H1 (cell line): ENCODE measurements around the gene FKBP8. TPM values are rescaled to one million over a fixed set of nuclear protein-coding genes. Genes with fewer than 3 reads are reported as not detected.
A peak's percentile ranks its signal among the peaks of the same experiment; 100 is the strongest.

Experiments
- CTCF ChIA-PET: fragments of 300-600 bp; sonication (Branson Sonifier 250); formaldehyde crosslinking; loops from one replicate; lab custom pipeline; 2021; ENCODE audit not compliant: partially characterized antibody; lab: Charles Lee
- POLR2A ChIA-PET: fragments of 300-600 bp; sonication (Branson Sonifier 250); formaldehyde crosslinking; loops from one replicate; lab custom pipeline; 2021; ENCODE audit warnings: inconsistent platforms; ENCODE audit not compliant: partially characterized antibody; lab: Charles Lee
- DNase-seq, 2 experiments: peaks; one replicate each; pipeline versions ENCODE4 v3.0.0 to v3.0.0-alpha.2; 2010 to 2022; ENCODE audit warnings: low spot score in 2 of 2, low read depth in 1 of 2, mixed read lengths in 1 of 2
- FAIRE-seq: peaks from 2 replicates; lab custom pipeline; 2011; peaks lifted over from hg19 to GRCh38; lab: Jason Lieb, UNC
- H2AFZ ChIP-seq: 2 replicates; pipeline ENCODE4 v1.8.1; 2012; ENCODE audit warnings: low read length, inconsistent platforms
- H2AK5ac ChIP-seq: 2 replicates; pipeline ENCODE4 v1.6.1; 2013; ENCODE audit warnings: low read depth, low read length
- H2BK120ac ChIP-seq: replicated peaks from 2 replicates; pipeline ENCODE3; 2013; ENCODE audit warnings: low read depth, low read length, inconsistent platforms
- H2BK12ac ChIP-seq: 2 replicates; pipeline ENCODE4 v1.6.1; 2013; ENCODE audit warnings: low read depth, low read length
- H2BK15ac ChIP-seq: 2 replicates; pipeline ENCODE4 v1.6.1; 2013; ENCODE audit warnings: low read length
- H2BK20ac ChIP-seq: 2 replicates; pipeline ENCODE4 v1.6.1; 2013; ENCODE audit warnings: low read length
- H2BK5ac ChIP-seq: 2 replicates; pipeline ENCODE4 v1.6.1; 2013; ENCODE audit warnings: low read depth, low read length
- H3K14ac ChIP-seq: 2 replicates; pipeline ENCODE4 v1.6.1; 2013; ENCODE audit warnings: inconsistent platforms; ENCODE audit not compliant: insufficient read length
- H3K18ac ChIP-seq: 2 replicates; pipeline ENCODE4 v1.6.1; 2013; ENCODE audit warnings: low read length; ENCODE audit errors: extremely low read depth
- H3K23ac ChIP-seq: 2 replicates; pipeline ENCODE4 v1.6.1; 2013; ENCODE audit warnings: inconsistent platforms; ENCODE audit not compliant: insufficient read length
- H3K23me2 ChIP-seq: 2 replicates; pipeline ENCODE4 v1.6.1; 2013; ENCODE audit warnings: low read depth, low read length
- H3K27ac ChIP-seq: 2 replicates; pipeline ENCODE4 v1.6.1; 2011; ENCODE audit warnings: low read depth, low read length, inconsistent platforms
- H3K27me3 ChIP-seq, 4 experiments: replicated peaks in 1 of 4; 1 replicate in 1 of 4; 2 replicates in 3 of 4; pipeline versions ENCODE4 v1.6.1 to v1.8.1; 2011 to 2013; ENCODE audit warnings: low read length in 3 of 4, mild to moderate bottlenecking in 3 of 4, inconsistent platforms in 2 of 4, mixed read lengths in 2 of 4, moderate library complexity in 1 of 4; ENCODE audit not compliant: control insufficient read depth in 3 of 4, insufficient read depth in 3 of 4; ENCODE audit errors: extremely low read depth in 1 of 4
- H3K36me3 ChIP-seq, 4 experiments: 2 replicates each; pipeline versions ENCODE4 v1.6.1 to v1.8.1; 2011 to 2013; ENCODE audit warnings: mild to moderate bottlenecking in 4 of 4, low read length in 3 of 4, moderate library complexity in 2 of 4, control low read depth in 1 of 4, inconsistent platforms in 1 of 4; ENCODE audit not compliant: insufficient read depth in 4 of 4, control insufficient read depth in 2 of 4
- H3K4ac ChIP-seq: replicated peaks from 2 replicates; pipeline ENCODE3; 2013; ENCODE audit warnings: low read length, low read depth, mixed read lengths, inconsistent platforms; ENCODE audit not compliant: insufficient read length
- H3K4me1 ChIP-seq, 4 experiments: replicated peaks in 1 of 4; 1 replicate in 1 of 4; 2 replicates in 3 of 4; pipeline versions ENCODE4 v1.6.1 to v1.8.1; 2011 to 2013; ENCODE audit warnings: low read length in 3 of 4, inconsistent platforms in 2 of 4, mixed read lengths in 1 of 4; ENCODE audit not compliant: insufficient read depth in 4 of 4, control insufficient read depth in 3 of 4
- H3K4me2 ChIP-seq, 2 experiments: 2 replicates each; pipeline versions ENCODE4 v1.6.1 to v1.8.1; 2011 to 2013; ENCODE audit warnings: low read depth in 2 of 2, low read length in 2 of 2, control low read depth in 1 of 2, inconsistent platforms in 1 of 2, mild to moderate bottlenecking in 1 of 2; ENCODE audit not compliant: insufficient read depth in 1 of 2
- H3K4me3 ChIP-seq, 4 experiments: fragments of 200-600, 300-600 bp in 1 of 4; sonication (generic), shearing (Covaris generic), sonication (Bioruptor Twin) in 1 of 4; 2 replicates each; pipeline versions ENCODE4 v1.5.1 to v1.8.1; 2011 to 2016; ENCODE audit warnings: low read length in 4 of 4, low read depth in 3 of 4, control low read depth in 2 of 4, inconsistent platforms in 2 of 4, mild to moderate bottlenecking in 2 of 4, mixed read lengths in 1 of 4, moderate library complexity in 1 of 4; ENCODE audit not compliant: insufficient read depth in 2 of 4; ENCODE audit errors: extremely low read depth in 1 of 4
- H3K56ac ChIP-seq: replicated peaks from 2 replicates; pipeline ENCODE3; 2013; ENCODE audit warnings: low read depth, mild to moderate bottlenecking, mixed read lengths, low read length, inconsistent platforms; ENCODE audit not compliant: insufficient read length
- H3K79me1 ChIP-seq: 2 replicates; pipeline ENCODE4 v1.6.1; 2013; ENCODE audit warnings: low read depth, low read length, control low read depth
- H3K79me2 ChIP-seq, 2 experiments: 2 replicates each; pipeline versions ENCODE4 v1.6.1 to v1.8.1; 2012 to 2013; ENCODE audit warnings: low read length in 2 of 2, mild to moderate bottlenecking in 2 of 2, inconsistent platforms in 1 of 2; ENCODE audit not compliant: insufficient read depth in 2 of 2, control insufficient read depth in 1 of 2
- H3K9ac ChIP-seq, 4 experiments: replicated peaks in 1 of 4; 1 replicate in 1 of 4; 2 replicates in 3 of 4; pipeline versions ENCODE4 v1.6.1 to v1.8.1; 2011 to 2013; ENCODE audit warnings: low read depth in 3 of 4, low read length in 3 of 4, control low read depth in 2 of 4, mild to moderate bottlenecking in 2 of 4, moderate library complexity in 2 of 4, inconsistent platforms in 1 of 4; ENCODE audit errors: extremely low read depth in 1 of 4
- H3K9me3 ChIP-seq, 2 experiments: 2 replicates each; pipeline versions ENCODE4 v1.6.1 to v1.8.1; 2012 to 2013; ENCODE audit warnings: mild to moderate bottlenecking in 2 of 2, moderate library complexity in 2 of 2, control low read depth in 1 of 2, inconsistent platforms in 1 of 2, low read depth in 1 of 2, low read length in 1 of 2, mixed read lengths in 1 of 2; ENCODE audit not compliant: insufficient read depth in 2 of 2
- H4K20me1 ChIP-seq, 2 experiments: replicated peaks in 1 of 2; 2 replicates each; pipeline versions ENCODE3 to v1.8.1; 2011 to 2013; ENCODE audit warnings: inconsistent platforms in 2 of 2, low read length in 2 of 2, mild to moderate bottlenecking in 1 of 2; ENCODE audit not compliant: insufficient read depth in 2 of 2, control insufficient read depth in 1 of 2
- H4K5ac ChIP-seq: 2 replicates; pipeline ENCODE4 v1.6.1; 2013; ENCODE audit warnings: low read length, low read depth, mixed read lengths, inconsistent platforms; ENCODE audit not compliant: insufficient read length
- H4K8ac ChIP-seq: 2 replicates; pipeline ENCODE4 v1.8.0; 2013; ENCODE audit warnings: mild to moderate bottlenecking, moderate library complexity, low read length, inconsistent platforms; ENCODE audit not compliant: insufficient read depth; ENCODE audit errors: extremely low read depth
- H4K91ac ChIP-seq: replicated peaks from 2 replicates; pipeline ENCODE3; 2013; ENCODE audit warnings: low read length, mixed read lengths, inconsistent platforms; ENCODE audit not compliant: insufficient read length
- ASH2L ChIP-seq: fragments of 200-600, 300-600 bp; sonication (generic); IDR thresholded peaks from one replicate; pipeline ENCODE4 v1.7.1; 2017; ENCODE audit warnings: low read length
- NANOG ChIP-seq: IDR thresholded peaks from 2 replicates; pipeline ENCODE4 v1.6.1; 2011; ENCODE audit warnings: low read length, low read depth, mild to moderate bottlenecking, inconsistent platforms; ENCODE audit not compliant: insufficient read depth, poor library complexity, severe bottlenecking
- SP4 ChIP-seq: IDR thresholded peaks from 2 replicates; pipeline ENCODE4 v1.6.1; 2012; ENCODE audit warnings: low read length, inconsistent platforms
- TEAD4 ChIP-seq: IDR thresholded peaks from 2 replicates; pipeline ENCODE4 v1.6.1; 2012; ENCODE audit warnings: low read depth, low read length, inconsistent platforms, mixed read lengths
- WGBS, 2 experiments: shearing (Covaris generic) in 1 of 2; methylation state at CpG; one replicate each; pipeline versions ENCODE4 v1.1.6 to v1.1.7; 2013 to 2015; ENCODE audit warnings: low lambda C conversion rate in 2 of 2, mixed read lengths in 2 of 2, inconsistent platforms in 1 of 2, low coverage in 1 of 2, missing lambda C conversion rate in 1 of 2; ENCODE audit not compliant: insufficient replicate concordance in 2 of 2, insufficient coverage in 1 of 2, insufficient read length in 1 of 2; ENCODE audit errors: extremely low coverage in 1 of 2, missing lambda C conversion rate in 1 of 2; 5-methylcytosine and 5-hydroxymethylcytosine counted together
- polyA plus RNA-seq, 7 experiments: library from polyadenylated mRNA; depleted of rRNA in 3 of 7; stranded (reverse) in 5 of 7; unstranded in 2 of 7; fragments of >200 nt in 5 of 7; fragments of 200-250 nt in 2 of 7; gene quantifications; 1 replicate in 5 of 7; 2 replicates in 1 of 7; 4 replicates in 1 of 7; pipeline versions ENCODE4 v1.2.1 to v1.2.3, GENCODE V29; 2011 to 2013; ENCODE audit warnings: missing spikeins in 2 of 7, mixed read lengths in 2 of 7
- total RNA-seq: library from RNA; stranded (reverse); fragmentation: NEBNext Ultra II Directional; extraction: Animal tissue kit (Norgen Biotek cat#: 25700); gene quantifications from 2 replicates; pipeline ENCODE4 v1.2.1, GENCODE V29; 2021

Gene FKBP8
- total and polyA plus RNA-seq, 2 of the 8 experiments (the other 6 are each of a cell fraction or from before 2014, with no cell fraction given): 264 to 309 TPM

DNA sequence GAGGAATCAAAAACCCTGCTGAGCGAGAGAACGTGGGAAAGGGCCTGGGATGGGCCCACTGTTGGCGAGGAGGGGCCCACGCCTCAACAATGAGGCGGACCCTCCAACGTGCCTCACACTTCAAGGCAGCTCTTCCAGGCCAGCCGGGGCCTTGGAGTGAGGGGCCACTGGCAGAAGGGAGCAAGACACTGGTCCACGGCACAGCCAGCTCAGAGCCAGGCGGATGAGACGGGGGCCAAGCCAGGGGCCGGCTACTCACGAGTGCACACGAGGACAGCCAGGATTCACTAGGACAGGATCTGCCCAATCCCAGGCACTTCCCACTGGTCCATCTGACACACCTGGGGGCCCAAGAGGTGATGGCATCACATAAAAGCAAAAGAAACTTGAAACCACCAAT lies 42.0 kb downstream of the FKBP8 start:
- Histone ChIP-seq H3K79me1 (peaks cover 25% of the 10 kb centered on the region), H3K27ac (no peak overlapping the region), H3K27me3 (no peaks in the 10 kb centered on the region), H3K23ac (no peak overlapping the region), H3K4ac (no peak overlapping the region), H3K4me3 (no peak overlapping the region), H2BK15ac (no peak overlapping the region), H3K18ac (no peak overlapping the region), H4K8ac (no peak overlapping the region), H2BK120ac (no peak overlapping the region), H3K9me3 (no peaks in the 10 kb centered on the region), H3K56ac (no peak overlapping the region), H2BK12ac (no peak overlapping the region), H3K14ac (no peak overlapping the region)
- DNase-seq: no peak
- CTCF ChIA-PET: interaction anchor here (1.0 to 32.9 kb wide), 8 partner anchors 7 to 40 kb away, joined by 3 to 458 read pairs (median 6); no protein-coding TSS in a partner anchor
- TF ChIP-seq NANOG: no peak
- TF ChIP-seq SP4: no peak
- TF ChIP-seq ASH2L: no peak
- TF ChIP-seq TEAD4: no peak
- TF ChIP-seq, all 59 proteins: peak for 0
- no peak overlapping the region for H4K5ac ChIP-seq
- no peaks in the 10 kb centered on the region; a peak in 1 of 7 replicates for H3K4me1 ChIP-seq
- H2AFZ ChIP-seq: no peak overlapping the region
- H2BK20ac ChIP-seq: no peak overlapping the region
- H4K91ac ChIP-seq: no peak overlapping the region
- FAIRE-seq: no peak
- H4K20me1 ChIP-seq: peaks cover 19 to 41% of the 10 kb centered on the region in 2 experiments
- no peak overlapping the region for H3K9ac ChIP-seq
- 89% methylated on average over 13 of the region's 13 CpGs; no CpG with 5 or more reads in 1 of the 2 experiments for WGBS, 2 experiments
- peaks cover 0 to 60% of the 10 kb centered on the region in 2 experiments; a peak in 3 of 4 replicates for H3K79me2 ChIP-seq
- peak overlapping the region; percentile 64; the same call in 1 of the 2 replicates for H2BK5ac ChIP-seq
- no peak overlapping the region for H2AK5ac ChIP-seq
- H3K4me2 ChIP-seq: no peak overlapping the region
- H3K36me3 ChIP-seq: no peaks in the 10 kb centered on the region
- POLR2A ChIA-PET: interaction anchor here (0.6 to 2.9 kb wide), 5 partner anchors 14 to 301 kb away, joined by 3 to 9 read pairs (median 3); partner anchors contain the start of gene REX1BD
- H3K23me2 ChIP-seq: no peaks in the 10 kb centered on the region
